Stimulated activated CD8-positive, alpha-beta memory T cell treated with anti-CD3 and anti-CD28 coated beads, Interleukin-7, amount 100 ng/mL, for 24 hours (primary cell): ENCODE data around the gene GPR62.
"Not testable (repeated sequence)": the region's sequence is repeated elsewhere in the genome, so short reads cannot be mapped to it uniquely, and the experiment has no call there.

Experiments used
- DNase-seq: peaks from one replicate; pipeline ENCODE4 v3.0.0-alpha.2; 2020; ENCODE audit warnings: low read depth

The GPR62 gene

DNA sequence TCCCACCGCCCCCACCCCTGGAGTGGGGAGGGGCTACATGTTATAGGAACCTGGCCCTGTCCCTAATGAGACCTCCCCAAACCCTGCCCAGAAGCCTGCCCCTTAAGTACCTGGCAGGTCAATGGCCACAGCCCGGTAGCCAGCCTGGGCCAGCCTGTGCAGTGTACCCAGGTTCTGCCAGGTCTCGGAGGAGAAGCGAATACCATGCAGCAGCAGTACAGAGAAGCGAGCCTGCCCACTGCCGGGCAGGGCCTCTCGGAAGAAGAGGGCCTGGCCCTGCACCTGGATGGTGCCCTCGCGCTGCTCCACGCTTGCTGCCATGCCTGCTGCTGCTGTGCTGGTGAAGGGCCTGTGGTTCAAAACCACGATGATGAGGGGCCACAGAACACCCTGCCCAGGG lies 16.2 kb downstream of the GPR62 start:
- DNase-seq, result no peak

DNA sequence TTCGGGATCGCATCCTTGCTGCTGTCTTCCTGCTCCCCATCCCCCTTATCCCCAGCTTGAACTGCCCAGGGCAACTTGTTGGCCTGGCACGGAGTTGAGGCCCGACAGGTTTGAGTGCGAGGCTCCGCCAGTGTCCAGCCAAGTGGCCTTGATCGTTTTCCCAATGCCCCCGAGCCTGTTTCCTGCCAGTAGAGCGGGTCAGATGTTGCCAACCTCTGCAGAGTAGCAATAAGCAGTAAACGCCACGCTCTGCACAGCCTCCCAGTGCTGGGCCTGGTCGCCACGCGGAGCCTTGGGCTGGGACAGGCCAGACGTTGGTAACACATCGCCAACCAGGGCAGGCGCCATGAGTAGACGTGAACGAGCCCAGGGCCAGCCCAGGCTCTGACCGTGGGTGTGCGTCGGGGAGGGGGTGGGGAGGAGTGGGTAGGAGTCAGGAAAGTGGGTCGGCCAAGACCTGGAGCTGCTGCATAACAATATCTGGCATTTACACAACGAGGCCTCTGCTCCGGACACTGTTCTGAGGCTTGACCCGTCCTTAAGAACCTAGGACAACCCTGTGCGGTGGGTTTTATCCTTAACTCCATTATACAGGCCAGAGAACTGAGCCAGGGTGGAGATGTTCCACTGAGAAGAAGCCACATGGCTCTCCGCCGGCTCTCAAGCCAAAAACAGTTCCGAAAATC lies 19.2 kb downstream of the GPR62 start:
- DNase-seq, result no peak

DNA sequence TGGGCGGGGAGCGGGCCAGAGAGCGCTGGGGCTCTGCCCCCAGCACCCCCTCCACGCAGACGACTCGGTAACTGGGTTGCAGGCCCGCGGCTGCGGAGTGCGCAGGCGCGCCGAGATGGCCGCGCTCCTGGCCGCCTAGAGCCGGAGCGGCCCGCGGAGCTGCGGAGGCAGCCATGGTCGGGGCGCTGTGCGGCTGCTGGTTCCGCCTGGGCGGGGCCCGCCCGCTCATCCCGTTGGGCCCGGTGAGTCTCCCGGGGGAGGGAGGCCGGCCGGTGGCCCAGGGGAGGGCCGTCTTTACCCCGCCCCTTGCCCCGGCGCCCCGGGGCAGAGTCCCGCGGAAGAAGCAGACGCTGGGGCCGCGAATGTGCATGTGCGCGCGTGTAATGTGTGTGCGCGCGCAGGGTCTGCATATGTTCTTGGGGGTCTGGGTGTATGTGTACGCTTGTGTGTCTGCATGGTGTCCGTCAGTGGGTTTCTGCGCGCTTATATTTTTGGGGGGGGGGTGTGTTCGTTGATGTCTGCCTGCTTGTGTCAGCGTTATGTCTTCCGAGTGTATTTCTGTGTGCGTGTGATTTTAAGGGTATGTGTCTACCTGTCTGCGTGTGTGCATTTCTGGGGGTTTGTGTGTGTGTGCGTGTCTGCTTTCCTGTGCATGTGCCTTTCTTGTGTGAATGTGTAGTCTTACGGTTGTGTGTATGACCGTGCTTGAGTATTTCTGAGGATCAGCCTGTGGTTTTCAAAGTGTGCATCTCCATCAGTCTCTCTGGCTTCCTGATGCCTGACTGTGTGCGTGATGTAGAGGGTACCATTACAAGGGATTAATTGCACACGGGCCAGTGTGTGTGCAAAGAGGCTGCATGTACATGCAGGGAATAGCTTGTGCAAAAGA lies 20.0 kb downstream of the GPR62 start, which contains the start of gene ABHD14A:
TSS of gene ABHD14A (plus strand) at position 102 of the 889 bp plus-strand sequence. CDS start at position 174, 72 bp downstream.
- no peak for DNase-seq

DNA sequence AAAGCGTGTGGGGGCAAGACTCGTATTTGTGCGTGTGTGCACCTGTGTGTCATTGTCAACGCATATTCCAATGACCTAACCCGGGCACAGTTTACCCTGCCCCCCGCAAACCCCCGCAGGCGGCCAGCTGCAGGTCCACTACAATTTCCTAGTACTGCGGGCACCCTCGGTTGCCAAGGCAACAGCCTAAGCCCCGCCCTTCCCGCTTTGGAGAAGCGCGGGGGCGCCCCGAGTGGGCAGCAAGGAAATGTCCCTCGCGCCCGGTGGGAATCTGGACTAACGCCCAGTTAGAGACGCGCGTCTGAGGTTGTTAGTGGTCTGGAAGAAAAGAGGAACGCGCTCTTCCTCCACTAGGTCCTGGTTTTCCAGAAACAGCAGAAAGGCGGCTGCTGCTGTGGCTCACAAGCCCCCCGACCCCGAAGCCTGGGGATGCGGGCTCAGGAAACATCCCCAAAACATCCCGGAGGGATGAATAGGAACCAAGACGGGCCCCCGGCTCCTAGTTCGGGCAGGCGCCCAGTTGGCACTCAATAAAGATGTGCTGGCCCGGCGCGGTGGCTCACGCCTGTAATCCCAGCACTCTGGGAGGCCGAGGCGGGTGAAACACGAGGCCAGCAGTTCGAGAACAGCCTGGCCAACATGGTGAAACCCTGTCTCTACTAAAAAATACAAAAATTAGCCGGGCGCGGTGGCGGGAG lies 20.8 kb downstream of the GPR62 start:
- DNase-seq, result no peak

DNA sequence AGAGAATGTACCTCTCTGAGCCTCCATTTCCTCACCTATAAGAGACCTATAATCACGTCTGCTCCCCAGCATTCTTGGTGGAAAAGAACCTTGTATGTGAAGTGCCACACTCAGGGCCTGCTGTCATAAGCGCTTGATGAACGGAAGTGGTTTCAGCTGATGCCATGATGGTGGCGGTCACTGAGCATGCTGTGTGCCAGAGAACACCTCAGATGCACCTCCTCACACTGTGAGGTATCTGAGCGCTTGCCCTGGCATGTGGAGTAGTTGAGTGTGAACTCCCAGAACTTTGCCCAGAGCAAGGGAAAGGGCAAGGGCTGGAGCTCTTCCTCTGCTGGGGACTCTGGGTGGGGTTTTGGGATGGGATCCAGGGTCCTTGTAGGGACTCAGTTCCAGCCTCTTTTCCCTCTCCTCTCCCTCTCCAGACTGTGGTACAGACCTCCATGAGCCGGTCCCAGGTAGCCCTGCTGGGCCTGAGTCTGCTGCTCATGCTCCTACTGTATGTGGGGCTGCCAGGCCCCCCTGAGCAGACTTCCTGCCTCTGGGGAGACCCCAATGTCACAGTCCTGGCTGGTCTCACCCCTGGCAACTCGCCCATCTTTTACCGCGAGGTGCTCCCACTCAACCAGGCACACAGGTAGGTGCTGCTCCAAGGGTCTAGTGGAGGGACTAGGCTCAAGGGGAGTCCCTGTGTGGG lies 22.4 kb downstream of the GPR62 start:
- DNase-seq, result no peak

DNA sequence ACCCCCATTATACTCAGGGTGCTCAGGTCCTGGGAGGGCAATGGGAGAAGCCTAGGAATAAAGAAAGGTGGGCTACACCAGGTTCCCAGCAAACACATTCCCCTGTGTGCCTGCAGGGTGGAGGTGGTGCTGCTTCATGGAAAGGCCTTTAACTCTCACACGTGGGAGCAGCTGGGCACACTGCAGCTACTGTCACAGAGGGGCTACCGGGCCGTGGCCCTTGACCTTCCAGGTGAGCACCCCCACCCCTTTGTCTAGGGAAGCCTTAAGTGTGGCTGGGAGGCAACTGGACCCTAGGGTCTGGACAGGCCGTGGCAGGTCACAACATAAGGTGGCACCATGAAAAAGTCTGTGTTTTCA lies 22.9 kb downstream of the GPR62 start:
- no peak for DNase-seq

DNA sequence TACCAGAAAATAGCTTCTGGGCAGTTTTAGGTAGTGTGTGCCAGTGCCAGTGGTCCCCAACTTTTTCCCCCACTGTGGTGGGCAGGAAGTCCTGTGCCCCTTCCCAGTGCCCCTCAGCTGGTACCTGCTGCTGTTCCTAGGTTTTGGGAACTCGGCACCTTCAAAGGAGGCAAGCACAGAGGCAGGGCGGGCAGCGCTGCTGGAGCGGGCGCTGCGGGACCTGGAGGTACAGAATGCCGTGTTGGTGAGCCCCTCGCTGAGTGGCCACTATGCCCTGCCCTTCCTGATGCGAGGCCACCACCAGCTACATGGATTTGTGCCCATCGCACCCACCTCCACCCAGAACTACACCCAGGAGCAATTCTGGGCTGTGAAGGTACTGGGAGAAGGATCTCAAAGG lies 25.1 kb downstream of the GPR62 start:
- no peak for DNase-seq

DNA sequence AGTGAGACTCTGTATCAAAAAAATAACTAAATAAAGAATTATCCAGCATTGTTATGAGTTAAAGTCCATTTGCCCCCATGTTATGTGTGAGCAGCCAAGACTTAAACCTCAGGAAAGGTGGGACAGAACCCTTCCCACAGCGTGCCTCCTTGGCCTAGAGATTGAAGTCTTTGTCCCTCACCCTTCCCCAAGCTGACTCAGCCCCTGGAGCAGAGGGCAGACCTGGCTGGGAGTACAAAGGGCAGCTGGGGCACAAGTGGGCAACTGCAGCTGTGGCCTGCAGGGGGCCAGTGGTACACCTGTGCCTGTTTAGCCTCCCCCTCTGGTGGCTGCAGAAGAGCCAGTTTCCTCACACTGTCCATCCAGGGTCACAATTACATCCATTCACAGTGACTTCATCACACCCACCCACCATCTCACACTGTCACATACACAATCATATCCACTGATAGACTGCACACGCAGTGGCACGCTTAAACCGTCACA lies 27.2 kb downstream of the GPR62 start:
- DNase-seq, result no peak

DNA sequence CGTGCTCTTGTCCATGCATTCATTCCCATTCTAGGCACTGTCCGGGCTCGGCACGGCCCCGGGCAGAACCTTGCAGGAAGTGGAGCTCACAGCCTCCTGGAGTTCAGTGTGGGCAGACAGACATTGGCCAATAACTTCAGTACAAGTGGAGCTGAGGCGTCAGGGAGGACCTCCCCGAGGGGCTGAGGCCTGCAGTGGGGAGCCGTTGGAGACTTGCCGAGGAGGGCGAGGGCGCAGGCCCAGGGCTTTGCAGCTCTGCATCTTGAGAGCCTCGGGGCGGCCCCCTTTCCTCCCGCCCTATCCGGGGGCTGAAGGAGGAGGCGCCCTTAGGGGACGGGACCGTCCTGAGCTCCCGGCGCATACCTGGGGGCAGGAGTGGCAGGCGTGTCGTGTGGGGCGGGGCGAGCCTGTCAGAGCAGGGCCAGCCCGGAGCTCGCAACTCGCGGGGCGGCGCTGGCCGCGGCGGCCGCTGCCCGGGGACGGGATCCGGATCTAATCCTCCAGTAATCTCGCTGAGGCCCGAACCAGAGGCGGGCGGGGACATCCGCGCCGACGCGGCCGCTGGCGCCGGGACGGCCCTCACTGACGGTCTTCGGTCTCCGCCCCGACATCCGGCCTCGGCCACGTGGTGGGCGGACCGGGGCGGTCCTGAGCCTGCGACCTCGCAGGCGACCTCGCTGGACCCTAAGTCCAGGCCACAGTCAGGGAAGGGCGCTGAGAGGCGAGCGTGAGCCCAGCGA lies 27.8 kb downstream of the GPR62 start, which contains the start of gene ACY1:
TSS of gene ACY1 (plus strand) at position 698 of the 740 bp plus-strand sequence. CDS start 530 bp downstream, outside the sequence.
- DNase-seq, result peak; percentile 68

DNA sequence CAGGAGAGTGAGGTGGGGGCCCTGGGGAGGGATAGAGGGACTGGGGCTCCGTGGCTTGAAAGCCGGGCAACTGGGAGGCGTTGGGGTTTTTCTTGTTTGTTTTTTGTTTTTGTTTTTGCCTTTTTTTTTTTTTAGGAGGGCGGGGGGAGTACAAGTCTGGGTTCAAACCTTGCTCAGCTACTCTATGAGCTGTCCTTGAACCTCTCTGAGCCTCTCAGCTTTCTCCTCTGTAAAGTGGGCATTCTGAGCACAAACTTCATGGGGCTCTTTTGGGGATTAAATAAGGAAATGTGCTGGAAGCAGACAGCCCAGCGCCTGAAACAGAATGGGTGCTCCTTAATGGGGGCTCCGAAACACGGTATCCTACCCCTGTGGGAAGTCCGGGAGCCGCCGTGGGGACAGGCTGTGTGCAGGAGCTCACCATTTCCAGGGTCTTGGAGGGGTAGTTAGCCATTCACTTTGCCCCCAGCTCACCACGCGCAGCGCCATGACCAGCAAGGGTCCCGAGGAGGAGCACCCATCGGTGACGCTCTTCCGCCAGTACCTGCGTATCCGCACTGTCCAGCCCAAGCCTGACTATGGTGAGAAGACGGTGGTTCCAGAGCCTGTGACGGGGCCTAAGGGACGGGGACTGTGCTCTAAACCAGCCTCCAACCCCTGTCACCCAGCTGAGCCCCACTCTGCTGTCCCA lies 28.5 kb downstream of the GPR62 start:
- no peak for DNase-seq

DNA sequence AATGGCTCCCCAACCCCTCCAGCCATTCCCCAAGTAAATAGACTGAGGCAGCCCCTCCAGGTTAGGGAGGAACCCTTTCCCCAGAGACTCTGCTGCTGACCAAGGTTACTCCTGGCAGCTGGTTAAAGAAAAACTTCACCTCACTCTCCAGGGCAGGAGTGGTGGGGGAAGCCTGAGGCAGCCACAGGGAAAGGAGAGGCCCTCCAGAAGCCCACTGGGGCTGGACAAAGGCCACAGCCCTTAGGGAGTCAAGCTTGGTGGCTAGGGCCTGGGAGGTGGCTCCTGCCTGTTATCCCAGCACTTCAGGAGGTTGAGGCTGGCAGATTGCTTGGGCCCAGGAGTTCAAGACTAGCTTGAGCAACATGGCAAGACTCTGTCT lies 29.1 kb downstream of the GPR62 start:
- DNase-seq, result no peak

DNA sequence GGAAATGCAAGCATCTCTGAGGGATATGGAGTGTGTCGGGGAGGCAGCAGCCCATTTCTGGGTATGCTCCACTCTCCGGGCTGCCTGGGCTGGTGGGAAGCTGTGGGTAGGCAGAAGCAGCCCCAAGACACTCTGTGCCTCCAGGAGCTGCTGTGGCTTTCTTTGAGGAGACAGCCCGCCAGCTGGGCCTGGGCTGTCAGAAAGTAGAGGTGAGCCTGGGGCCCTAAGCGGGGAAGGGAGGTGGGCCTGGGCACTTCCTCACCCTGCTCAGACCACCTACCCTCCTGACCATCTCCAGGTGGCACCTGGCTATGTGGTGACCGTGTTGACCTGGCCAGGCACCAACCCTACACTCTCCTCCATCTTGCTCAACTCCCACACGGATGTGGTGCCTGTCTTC lies 29.9 kb downstream of the GPR62 start:
- no peak for DNase-seq

DNA sequence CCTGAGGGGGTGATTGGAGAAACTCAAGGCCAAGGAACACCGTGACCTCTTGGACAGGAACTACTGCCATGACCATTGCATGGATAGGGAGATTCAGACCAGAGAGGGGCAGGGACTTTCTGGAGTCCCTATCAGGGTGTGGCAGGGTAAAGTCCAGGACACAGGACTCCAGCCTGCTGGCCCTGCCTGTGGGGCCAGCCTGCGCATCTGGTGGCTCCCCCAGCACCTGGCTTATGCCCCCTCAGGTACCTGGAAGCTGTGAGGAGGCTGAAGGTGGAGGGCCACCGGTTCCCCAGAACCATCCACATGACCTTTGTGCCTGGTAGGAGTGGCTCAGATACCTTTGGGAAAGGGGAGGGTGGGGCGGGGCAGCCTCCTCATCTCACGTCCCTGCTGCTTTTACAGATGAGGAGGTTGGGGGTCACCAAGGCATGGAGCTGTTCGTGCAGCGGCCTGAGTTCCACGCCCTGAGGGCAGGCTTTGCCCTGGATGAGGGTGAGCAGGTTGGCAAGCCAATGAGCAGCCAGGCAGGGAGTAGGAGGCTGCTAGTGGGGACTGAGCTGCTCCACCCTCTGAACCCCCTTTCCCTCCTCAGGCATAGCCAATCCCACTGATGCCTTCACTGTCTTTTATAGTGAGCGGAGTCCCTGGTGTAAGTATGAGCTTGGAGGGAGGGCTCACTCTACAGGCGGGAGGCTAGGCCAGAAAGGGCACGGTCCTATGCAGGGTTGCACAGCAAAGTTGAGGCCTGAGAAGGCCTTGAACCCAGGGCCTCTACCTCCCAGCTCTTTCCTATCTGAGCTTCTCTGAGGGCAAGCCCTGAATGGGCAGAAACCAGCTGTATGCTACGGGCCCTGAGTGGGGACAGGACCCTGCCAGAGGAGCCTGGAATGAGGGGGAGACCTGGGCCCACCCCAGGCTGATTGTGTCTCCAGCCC lies 31.1 kb downstream of the GPR62 start:
- no peak for DNase-seq

DNA sequence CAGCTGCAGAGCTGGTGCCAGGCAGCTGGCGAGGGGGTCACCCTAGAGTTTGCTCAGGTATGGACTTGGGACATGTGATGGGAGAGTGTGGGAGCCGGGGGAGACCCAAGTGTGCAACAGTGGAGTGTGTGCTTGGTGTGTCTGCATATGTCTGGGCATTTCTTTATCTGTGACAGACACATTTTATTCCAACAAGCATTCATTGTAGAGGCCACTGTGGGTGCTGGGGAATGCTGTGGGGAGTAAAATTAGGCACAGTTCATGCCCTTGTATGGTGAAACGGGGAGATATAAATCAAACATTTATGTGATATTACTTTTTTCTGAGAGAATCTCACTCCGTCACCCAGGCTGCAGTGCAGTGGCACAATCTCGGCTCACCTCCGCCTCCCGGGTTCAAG lies 32.4 kb downstream of the GPR62 start:
- no peak for DNase-seq

DNA sequence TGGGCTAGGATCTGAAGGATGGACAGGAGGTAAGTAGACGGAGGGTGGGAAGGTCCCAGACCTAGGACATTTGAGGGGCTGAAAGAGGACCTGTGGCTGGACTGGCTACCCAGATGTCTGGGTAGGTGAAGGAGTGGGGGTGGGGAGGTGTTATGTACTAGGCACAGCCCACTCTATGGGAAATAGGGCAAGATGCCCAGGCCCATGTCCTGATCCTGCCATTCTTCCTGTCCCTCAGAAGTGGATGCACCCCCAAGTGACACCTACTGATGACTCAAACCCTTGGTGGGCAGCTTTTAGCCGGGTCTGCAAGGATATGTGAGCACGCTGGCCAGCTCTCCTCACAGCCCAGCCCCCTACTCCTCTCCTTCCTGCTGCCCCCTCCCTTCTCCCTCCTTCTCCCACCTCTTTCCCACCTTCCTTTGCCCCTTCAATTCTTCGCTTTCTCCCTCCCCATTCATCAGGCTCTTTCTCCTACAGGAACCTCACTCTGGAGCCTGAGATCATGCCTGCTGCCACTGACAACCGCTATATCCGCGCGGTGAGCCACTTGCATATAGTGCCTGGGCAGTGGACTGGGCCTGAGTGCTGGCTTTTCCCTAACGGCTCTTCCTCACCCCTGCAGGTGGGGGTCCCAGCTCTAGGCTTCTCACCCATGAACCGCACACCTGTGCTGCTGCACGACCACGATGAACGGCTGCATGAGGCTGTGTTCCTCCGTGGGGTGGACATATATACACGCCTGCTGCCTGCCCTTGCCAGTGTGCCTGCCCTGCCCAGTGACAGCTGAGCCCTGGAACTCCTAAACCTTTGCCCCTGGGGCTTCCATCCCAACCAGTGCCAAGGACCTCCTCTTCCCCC lies 33.3 kb downstream of the GPR62 start:
- no peak for DNase-seq

DNA sequence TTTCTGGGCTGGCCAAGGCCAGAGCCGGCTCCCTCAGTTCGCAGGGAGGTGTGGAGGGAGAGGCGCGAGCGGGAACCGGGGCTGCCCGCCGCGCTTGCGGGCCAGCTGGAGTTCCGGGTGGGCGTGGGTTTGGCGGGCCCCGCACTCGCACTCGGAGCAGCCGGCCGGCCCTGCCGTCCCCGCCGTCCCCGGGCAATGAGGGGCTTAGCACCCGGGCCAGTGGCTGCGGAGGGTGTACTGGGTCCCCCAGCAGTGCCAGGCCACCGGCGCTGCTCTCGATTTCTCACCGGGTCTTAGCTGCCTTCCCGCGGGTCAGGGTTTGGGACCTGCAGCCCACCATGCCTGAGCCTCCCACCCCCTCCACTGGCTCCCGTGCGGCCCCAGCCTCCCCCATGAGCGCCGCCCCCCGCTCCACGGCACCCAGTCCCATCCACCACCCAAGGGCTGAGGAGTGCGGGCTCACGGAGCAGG lies 35.4 kb downstream of the GPR62 start:
- not testable (repeated sequence) for DNase-seq

DNA sequence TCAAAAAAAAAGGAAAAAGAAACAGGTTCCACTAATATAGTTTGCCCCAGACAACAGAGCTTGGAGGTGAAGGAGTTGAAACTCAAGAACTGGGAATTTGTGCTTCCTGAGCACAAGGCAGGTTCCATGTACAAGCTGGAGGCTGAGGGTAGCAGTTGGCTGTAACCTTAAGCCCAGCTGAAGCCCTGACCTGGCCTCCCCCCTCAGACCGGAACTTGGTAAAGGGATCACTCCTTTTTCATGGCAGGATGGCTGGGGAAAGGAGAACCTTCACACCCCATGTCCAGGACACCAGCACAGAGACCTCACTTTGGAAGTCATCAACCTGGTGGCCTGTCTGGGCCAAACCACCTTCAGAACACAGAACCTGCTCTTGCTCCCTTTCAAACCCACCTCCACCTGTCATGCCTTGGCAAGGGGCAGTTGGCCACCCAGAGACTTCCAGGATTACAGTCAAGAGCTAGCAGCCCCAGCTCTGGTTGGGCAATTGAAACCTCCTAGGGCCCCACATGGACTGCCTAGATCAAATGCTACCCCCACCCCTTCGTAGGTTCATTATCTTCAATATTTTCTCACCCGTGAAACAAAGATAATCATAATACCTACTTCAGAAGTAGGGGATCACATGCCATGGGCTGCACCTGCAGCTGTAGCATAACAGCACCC lies 37.0 kb downstream of the GPR62 start:
- DNase-seq, result no peak

DNA sequence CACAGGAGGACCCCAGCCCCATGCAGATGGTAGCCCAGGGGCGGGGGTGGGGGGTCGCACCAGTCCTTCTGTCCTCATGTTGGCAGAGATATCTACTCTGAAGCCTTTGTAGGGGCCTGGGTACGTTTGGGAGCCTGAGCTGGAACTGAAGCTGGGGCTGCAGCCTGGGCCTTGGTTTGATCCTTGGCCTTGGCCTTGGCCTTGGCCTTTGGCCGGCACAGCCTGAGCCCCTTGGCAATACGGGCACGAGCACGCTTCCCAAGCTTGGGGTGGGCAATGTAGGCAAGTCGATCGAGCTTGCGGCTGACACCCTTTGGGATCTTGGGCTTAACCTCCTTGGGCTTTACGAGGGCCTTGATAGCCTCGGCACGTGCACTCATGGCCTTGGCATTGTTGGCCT lies 38.5 kb downstream of the GPR62 start:
- DNase-seq, result not testable (repeated sequence)
